Measurements from ENCODE around the gene GPR137. TPM values are rescaled to one million over a fixed set of nuclear protein-coding genes. Genes with fewer than 3 reads are reported as not detected.
"Not testable (repeated sequence)": the region's sequence is repeated elsewhere in the genome, so short reads cannot be mapped to it uniquely, and the experiment has no call there.

The GPR137 gene
- total and polyA plus RNA-seq, 9 donors = 7.7 to 30.7 (median 19.6) TPM

GRCh38 chr11:64318766-64319761, 33.4 kb downstream of the GPR137 start:
- 15% methylated on average over 8 of the region's 19 CpGs for WGBS (ENCODE audit: insufficient coverage)
- Histone ChIP-seq H3K4me1 (ENCODE audit: control insufficient read depth, insufficient read depth, low read length) (peaks cover 25% of the 10 kb centered on the region), H3K36me3 (ENCODE audit: control insufficient read depth, insufficient read depth, low read length) (peaks cover 50% of the 10 kb centered on the region), H3K27ac (ENCODE audit: low read length) (peak overlapping the region; percentile 91), H3K4me3 (ENCODE audit: low read length) (peak overlapping the region; percentile 99), H3K27me3 (ENCODE audit: control insufficient read depth, insufficient read depth, low read length) (no peaks in the 10 kb centered on the region), H3K9me3 (replicated peaks; ENCODE audit: control insufficient read depth, low read depth, low read length) (no peaks in the 10 kb centered on the region)
- peak; percentile 49 for DNase-seq

GRCh38 chr11:64320556-64320955, 34.9 kb downstream of the GPR137 start:
- no peaks in the 10 kb centered on the region for H3K9me3 ChIP-seq (replicated peaks; ENCODE audit: control insufficient read depth, low read depth, low read length)

GRCh38 chr11:64321026-64321425, 35.4 kb downstream of the GPR137 start:
- DNase-seq = no peak
- H3K27me3 ChIP-seq (ENCODE audit: control insufficient read depth, insufficient read depth, low read length) = no peaks in the 10 kb centered on the region
- no peak overlapping the region for H3K27ac ChIP-seq (ENCODE audit: low read length)
- no peak overlapping the region for H3K4me3 ChIP-seq (ENCODE audit: low read length)
- 83% methylated on average over 5 of the region's 5 CpGs for WGBS (ENCODE audit: insufficient coverage)
- peaks cover 21% of the 10 kb centered on the region for H3K4me1 ChIP-seq (ENCODE audit: control insufficient read depth, insufficient read depth, low read length)
- H3K9me3 ChIP-seq (replicated peaks; ENCODE audit: control insufficient read depth, low read depth, low read length) = no peaks in the 10 kb centered on the region
- H3K36me3 ChIP-seq (ENCODE audit: control insufficient read depth, insufficient read depth, low read length) = peaks cover 30% of the 10 kb centered on the region

More at GRCh38 chr11:64320556-64320955, 34.9 kb downstream of the GPR137 start:
- H3K4me1 ChIP-seq (ENCODE audit: control insufficient read depth, insufficient read depth, low read length) = peaks cover 22% of the 10 kb centered on the region
- WGBS (ENCODE audit: insufficient coverage) = 98% methylated on average over 5 of the region's 7 CpGs
- peaks cover 35% of the 10 kb centered on the region for H3K36me3 ChIP-seq (ENCODE audit: control insufficient read depth, insufficient read depth, low read length)
- no peaks in the 10 kb centered on the region for H3K27me3 ChIP-seq (ENCODE audit: control insufficient read depth, insufficient read depth, low read length)
- H3K4me3 ChIP-seq (ENCODE audit: low read length) = no peak overlapping the region
- DNase-seq = no peak
- no peak overlapping the region for H3K27ac ChIP-seq (ENCODE audit: low read length)

- H3K27ac ChIP-seq (ENCODE audit: low read length) = no peak overlapping the region
- no peak overlapping the region for H3K4me3 ChIP-seq (ENCODE audit: low read length)
- H3K36me3 ChIP-seq (ENCODE audit: control insufficient read depth, insufficient read depth, low read length) = peaks cover 29% of the 10 kb centered on the region
- peaks cover 17% of the 10 kb centered on the region for H3K4me1 ChIP-seq (ENCODE audit: control insufficient read depth, insufficient read depth, low read length)
- no peaks in the 10 kb centered on the region for H3K9me3 ChIP-seq (replicated peaks; ENCODE audit: control insufficient read depth, low read depth, low read length)
- H3K27me3 ChIP-seq (ENCODE audit: control insufficient read depth, insufficient read depth, low read length) = no peaks in the 10 kb centered on the region
- DNase-seq = no peak
- WGBS (ENCODE audit: insufficient coverage) = 92% methylated on average over 4 of the region's 5 CpGs
These were observed 35.9 kb downstream of the GPR137 start for GRCh38 chr11:64321533-64321932.

GRCh38 chr11:64322925-64323260, 37.2 kb downstream of the GPR137 start:
- no peak for DNase-seq
- no peak overlapping the region for H3K4me3 ChIP-seq (ENCODE audit: low read length)
- 79% methylated on average over 2 of the region's 7 CpGs for WGBS (ENCODE audit: insufficient coverage)

GRCh38 chr11:64323373-64323772, 37.7 kb downstream of the GPR137 start:
- H3K36me3 ChIP-seq (ENCODE audit: control insufficient read depth, insufficient read depth, low read length) = peaks cover 29% of the 10 kb centered on the region

More at GRCh38 chr11:64322925-64323260, 37.2 kb downstream of the GPR137 start:
- peaks cover 10% of the 10 kb centered on the region for H3K4me1 ChIP-seq (ENCODE audit: control insufficient read depth, insufficient read depth, low read length)
- H3K27ac ChIP-seq (ENCODE audit: low read length) = no peak overlapping the region
- H3K27me3 ChIP-seq (ENCODE audit: control insufficient read depth, insufficient read depth, low read length) = no peaks in the 10 kb centered on the region
- peaks cover 3% of the 10 kb centered on the region for H3K9me3 ChIP-seq (replicated peaks; ENCODE audit: control insufficient read depth, low read depth, low read length)
- H3K36me3 ChIP-seq (ENCODE audit: control insufficient read depth, insufficient read depth, low read length) = peaks cover 29% of the 10 kb centered on the region

GRCh38 chr11:64323984-64324383, 38.3 kb downstream of the GPR137 start:
- H3K4me1 ChIP-seq (ENCODE audit: control insufficient read depth, insufficient read depth, low read length); H3K27ac ChIP-seq (ENCODE audit: low read length); H3K9me3 ChIP-seq (replicated peaks; ENCODE audit: control insufficient read depth, low read depth, low read length); H3K27me3 ChIP-seq (ENCODE audit: control insufficient read depth, insufficient read depth, low read length); H3K4me3 ChIP-seq (ENCODE audit: low read length); DNase-seq: not testable (repeated sequence)
- peaks cover 29% of the 10 kb centered on the region for H3K36me3 ChIP-seq (ENCODE audit: control insufficient read depth, insufficient read depth, low read length)
- 74% methylated on average over 3 of the region's 4 CpGs for WGBS (ENCODE audit: insufficient coverage)

More at GRCh38 chr11:64323373-64323772, 37.7 kb downstream of the GPR137 start:
- no peaks in the 10 kb centered on the region for H3K27me3 ChIP-seq (ENCODE audit: control insufficient read depth, insufficient read depth, low read length)
- no peak overlapping the region for H3K4me3 ChIP-seq (ENCODE audit: low read length)
- DNase-seq = no peak
- no peak overlapping the region for H3K27ac ChIP-seq (ENCODE audit: low read length)
- peaks cover 10% of the 10 kb centered on the region for H3K4me1 ChIP-seq (ENCODE audit: control insufficient read depth, insufficient read depth, low read length)
- H3K9me3 ChIP-seq (replicated peaks; ENCODE audit: control insufficient read depth, low read depth, low read length) = peaks cover 3% of the 10 kb centered on the region
- WGBS (ENCODE audit: insufficient coverage) = 67% methylated on average over 2 of the region's 5 CpGs

GRCh38 chr11:64324692-64325469, 39.2 kb downstream of the GPR137 start:
- peaks cover 4% of the 10 kb centered on the region for H3K27me3 ChIP-seq (ENCODE audit: control insufficient read depth, insufficient read depth, low read length)
- peaks cover 24% of the 10 kb centered on the region for H3K36me3 ChIP-seq (ENCODE audit: control insufficient read depth, insufficient read depth, low read length)
- H3K4me1 ChIP-seq (ENCODE audit: control insufficient read depth, insufficient read depth, low read length) = no peaks in the 10 kb centered on the region
- H3K27ac ChIP-seq (ENCODE audit: low read length) = no peak overlapping the region
- DNase-seq = no peak
- no peak overlapping the region for H3K4me3 ChIP-seq (ENCODE audit: low read length)
- WGBS (ENCODE audit: insufficient coverage) = 67% methylated on average over 2 of the region's 11 CpGs
- peaks cover 3% of the 10 kb centered on the region for H3K9me3 ChIP-seq (replicated peaks; ENCODE audit: control insufficient read depth, low read depth, low read length)

- Histone ChIP-seq H3K36me3 (ENCODE audit: control insufficient read depth, insufficient read depth, low read length) (peaks cover 6% of the 10 kb centered on the region), H3K9me3 (replicated peaks; ENCODE audit: control insufficient read depth, low read depth, low read length) (peaks cover 3% of the 10 kb centered on the region), H3K27ac (ENCODE audit: low read length) (no peak overlapping the region), H3K4me1 (ENCODE audit: control insufficient read depth, insufficient read depth, low read length) (peaks cover 3% of the 10 kb centered on the region), H3K27me3 (ENCODE audit: control insufficient read depth, insufficient read depth, low read length) (peaks cover 4% of the 10 kb centered on the region), H3K4me3 (ENCODE audit: low read length) (no peak overlapping the region)
- no peak for DNase-seq
- WGBS (ENCODE audit: insufficient coverage) = no CpG with 5 or more reads among the region's 2 CpGs
These were observed 41.7 kb downstream of the GPR137 start for GRCh38 chr11:64327375-64327774.

- Histone ChIP-seq H3K36me3 (ENCODE audit: control insufficient read depth, insufficient read depth, low read length) (peaks cover 6% of the 10 kb centered on the region), H3K27me3 (ENCODE audit: control insufficient read depth, insufficient read depth, low read length) (peaks cover 4% of the 10 kb centered on the region), H3K9me3 (replicated peaks; ENCODE audit: control insufficient read depth, low read depth, low read length) (peaks cover 3% of the 10 kb centered on the region), H3K27ac (ENCODE audit: low read length) (no peak overlapping the region), H3K4me3 (ENCODE audit: low read length) (no peak overlapping the region), H3K4me1 (ENCODE audit: control insufficient read depth, insufficient read depth, low read length) (peaks cover 3% of the 10 kb centered on the region)
- WGBS (ENCODE audit: insufficient coverage) = 70% methylated on average over 1 of the region's 3 CpGs
- no peak for DNase-seq
These were observed 42.3 kb downstream of the GPR137 start for GRCh38 chr11:64327993-64328392.

Data from muscle of leg (tissue), 11 donors.